Effector CD8-positive, alpha-beta T cell (primary cell): Measurements from ENCODE around the gene ASAH2.
"Not testable (repeated sequence)": the region's sequence is repeated elsewhere in the genome, so short reads cannot be mapped to it uniquely, and the experiment has no call there.

Source experiments
- DNase-seq: peaks from one replicate; lab custom pipeline; 2025; lab: John Stamatoyannopoulos, UW

The ASAH2 gene

DNA sequence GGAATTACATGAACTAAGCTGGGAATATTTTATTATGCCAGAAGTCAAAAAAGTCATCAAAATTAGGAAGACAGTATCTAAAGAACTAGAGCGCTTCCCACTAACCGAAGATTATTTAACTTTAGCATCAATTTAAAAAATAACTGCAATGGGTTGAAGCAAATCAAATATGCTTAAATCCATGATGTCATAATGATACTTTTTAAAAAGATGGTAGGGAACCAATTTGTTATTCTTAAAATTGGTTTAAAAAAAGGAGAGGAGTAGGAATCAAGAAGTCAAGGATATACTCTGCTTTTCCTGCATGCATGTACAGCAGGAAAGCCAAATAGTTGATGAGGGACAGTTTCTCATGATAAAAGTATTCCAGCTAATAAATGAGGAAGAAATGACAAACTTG lies 3.2 kb upstream of the ASAH2 start:
- DNase-seq: no peak

DNA sequence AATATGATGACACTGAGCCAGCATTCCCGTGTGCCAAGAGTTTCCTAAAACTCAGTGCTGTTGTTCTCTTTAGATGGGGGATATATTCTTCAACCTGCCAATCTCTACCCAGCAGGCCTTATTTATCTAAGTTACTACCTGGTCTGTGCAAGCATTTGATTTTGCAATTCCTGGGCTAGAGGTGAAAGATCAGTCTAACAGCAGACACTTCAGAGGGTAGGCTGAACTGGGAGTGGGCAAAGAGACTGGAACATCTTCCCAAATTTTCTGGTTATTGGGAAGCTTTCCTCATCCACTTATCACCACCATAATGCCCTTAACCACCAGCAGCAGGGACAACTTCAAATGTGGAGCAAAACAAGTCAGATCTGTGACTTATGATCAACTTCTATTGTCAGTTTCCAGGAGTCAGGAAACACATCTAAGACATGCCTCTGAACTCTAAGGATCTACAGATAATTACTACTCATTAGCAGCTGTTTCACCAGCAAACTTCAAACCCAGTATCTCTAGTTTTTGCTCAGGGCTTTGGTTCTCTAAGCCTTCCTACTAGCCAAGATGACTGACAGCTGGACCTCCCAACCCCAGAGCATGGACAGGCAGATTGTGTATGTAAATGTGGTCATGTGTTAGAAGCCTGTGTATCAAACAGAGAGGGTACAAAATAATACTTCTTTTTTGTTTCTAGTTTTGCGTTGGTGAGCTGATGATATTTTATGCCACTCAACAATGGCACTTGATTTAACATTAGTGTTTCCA lies 1.0 kb downstream of the ASAH2 start:
- no peak for DNase-seq

DNA sequence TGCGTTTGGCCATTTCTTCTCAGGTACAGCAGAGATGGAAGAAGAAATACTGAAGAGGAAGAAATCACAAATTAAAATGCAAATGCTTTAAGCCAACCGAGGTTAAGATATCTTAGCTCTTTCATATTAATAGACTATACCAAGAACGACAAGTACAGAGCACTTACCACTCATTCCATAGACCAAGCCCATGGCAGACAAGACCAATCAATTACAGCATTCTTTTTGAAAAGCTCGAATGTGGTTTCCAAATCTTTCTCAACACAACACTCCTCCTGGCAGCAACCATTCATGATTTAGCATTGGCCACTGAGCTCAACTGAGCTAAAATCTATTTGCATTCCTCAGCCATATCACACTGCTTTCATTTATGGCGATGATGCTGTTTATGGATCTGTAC lies 2.7 kb downstream of the ASAH2 start:
- DNase-seq: no peak

DNA sequence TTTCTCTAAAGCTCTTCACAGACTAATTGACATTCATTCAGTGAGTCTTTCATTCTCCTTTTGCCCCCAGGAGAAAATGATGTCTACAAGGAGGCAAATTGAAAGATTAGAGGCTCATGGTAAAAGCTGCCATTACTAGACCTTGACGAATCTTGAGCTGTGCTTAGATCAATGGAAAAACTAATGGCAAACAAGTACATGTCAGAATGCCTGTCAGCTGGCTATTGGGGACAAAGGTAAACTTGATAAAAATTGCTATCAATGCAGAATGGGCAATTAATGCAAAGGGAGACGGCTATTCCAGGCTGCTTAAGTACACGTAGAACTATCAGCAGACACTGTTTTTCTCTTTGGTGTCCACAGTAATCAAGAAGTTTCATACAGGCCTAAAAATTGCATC lies 3.3 kb downstream of the ASAH2 start:
- no peak for DNase-seq

DNA sequence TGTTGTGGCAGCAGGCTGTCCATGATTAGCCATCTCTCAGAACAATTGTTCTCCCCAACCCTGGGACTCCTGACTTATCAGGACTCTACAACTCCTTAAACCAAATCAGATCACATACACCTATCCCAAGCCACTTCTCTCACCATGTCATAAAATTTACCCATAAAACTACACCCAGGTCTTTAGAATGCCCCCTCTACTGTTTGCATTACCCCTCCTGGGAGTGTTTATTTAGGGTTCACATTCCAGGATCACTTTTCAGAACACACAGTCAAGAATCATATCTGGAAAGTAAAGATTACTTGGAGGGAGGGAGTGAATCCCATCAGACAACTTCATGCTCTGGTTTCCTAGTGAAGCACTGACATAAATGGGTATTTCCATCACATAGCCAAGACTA lies 7.1 kb downstream of the ASAH2 start:
- no peak for DNase-seq

DNA sequence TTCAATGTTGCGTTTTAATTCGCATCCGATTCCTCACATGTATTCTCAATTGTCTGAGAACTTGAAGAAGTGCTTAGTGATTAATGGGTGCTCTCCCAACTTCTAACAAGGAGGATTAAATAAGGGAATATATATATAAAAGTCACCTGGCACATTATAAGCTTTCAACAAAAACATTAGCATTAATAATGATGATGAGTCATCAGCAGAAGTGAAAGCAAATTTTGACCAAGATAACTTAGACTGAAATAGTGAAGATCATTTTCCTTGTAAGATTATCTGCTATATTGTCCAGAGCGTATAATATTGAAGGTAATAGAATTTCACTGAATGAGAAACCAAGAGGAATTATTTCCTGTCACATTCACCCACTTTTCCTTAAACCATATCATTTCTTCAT lies 8.5 kb downstream of the ASAH2 start:
- DNase-seq: no peak

DNA sequence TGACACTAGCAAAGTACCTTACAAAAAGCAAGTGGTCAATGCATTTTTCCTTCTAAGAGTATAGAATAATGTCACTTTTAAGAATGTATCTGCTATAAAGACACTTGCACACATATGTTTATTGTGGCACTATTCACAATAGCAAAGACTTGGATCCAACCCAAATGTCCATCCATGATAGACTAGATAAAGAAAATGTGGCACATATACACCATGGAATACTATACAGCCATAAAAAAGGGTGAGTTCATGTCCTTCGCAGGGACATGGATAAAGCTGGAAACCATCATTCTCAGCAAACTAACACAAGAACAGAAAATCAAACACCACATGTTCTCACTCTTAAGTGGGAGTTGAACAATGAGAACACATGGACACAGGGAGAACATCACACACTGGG lies 9.8 kb downstream of the ASAH2 start:
- not testable (repeated sequence) for DNase-seq

DNA sequence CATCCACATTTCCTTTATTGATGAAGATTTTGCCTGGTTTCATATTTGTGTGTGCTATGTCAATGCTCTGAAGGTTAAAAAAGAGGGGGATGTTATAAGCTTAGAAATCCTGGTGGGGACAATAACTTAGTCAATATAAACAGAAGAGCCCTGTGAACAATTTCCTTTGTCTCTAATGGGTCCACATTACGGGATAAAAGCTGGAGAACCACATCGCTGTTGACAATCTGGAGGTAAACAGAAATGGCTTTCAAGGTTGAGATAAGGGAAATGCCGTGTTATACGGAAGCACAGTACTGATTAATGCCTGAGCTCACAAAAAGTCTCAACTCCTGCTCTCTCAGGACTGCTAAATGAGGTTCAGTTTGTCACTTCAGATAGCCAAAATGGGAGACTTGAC lies 16.8 kb downstream of the ASAH2 start:
- no peak for DNase-seq

DNA sequence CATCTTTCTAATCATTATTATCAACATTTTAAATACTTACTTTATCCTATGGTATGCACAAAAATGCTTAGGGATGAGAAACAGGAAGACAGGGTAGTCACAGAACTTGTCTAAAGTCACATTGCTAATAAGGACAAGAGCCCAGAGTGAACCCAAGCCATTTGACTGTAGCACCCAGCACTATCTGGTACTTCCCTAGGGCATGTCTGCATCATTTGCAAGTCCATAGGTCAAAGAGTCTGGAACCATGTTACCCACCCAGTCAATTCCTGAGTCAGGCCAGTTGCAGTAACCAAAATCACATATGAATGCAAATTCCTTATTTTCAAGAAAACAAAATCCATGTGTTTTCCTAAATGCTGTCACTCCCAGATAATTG lies 19.1 kb downstream of the ASAH2 start:
- DNase-seq: no peak

DNA sequence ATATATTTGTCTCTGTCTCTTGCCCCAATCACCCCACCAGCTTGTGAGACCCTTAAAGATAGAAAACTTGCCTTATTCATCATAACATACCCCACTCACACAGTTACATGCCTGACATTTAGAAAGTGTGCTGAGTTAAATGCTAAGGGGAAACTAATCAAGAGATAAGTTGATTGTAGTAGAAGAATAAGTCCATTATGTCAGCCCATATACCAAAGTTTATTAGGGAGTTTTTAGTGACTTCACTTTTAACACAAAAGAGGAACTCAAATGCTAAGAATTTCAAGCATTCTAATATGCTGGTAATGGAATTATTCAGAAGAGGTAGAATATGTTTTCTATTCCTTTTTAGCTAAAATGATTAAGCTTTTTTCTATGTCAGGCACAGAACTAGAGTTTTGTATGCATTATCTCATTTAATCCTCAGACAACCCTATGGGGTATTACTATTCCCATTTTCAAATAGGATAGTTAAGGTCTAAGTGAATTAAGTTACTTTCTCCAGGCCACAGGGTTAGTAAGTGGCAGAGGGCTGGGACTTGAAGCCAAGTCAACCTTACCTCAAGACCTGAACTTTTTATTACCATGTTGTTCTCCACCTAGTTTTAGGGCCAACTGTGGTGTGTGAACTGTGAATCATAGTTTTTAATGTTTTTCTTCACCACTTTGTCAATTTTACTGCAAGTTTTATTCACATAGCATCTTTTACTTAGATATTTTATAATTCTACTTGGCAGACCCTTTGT lies 19.6 kb downstream of the ASAH2 start:
- DNase-seq: no peak

DNA sequence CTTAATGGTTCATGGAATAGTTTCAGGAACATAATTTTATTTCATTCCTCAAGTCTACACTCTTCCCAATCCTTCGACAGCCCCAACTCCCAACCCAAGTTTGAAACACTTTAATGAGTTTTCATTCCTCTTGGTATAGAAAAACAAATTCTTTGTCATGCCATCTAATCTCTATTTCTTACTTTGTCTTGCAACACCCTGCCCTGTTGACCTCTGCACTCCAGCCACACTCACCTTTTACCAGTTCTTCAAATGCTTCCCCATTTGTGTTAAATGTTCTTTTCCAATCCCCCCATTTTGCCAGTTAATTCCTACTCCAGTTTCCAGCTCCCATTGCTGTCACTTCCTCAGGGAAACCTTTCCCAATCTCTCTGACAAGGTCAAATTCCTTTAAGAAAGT lies 21.9 kb downstream of the ASAH2 start:
- no peak for DNase-seq

DNA sequence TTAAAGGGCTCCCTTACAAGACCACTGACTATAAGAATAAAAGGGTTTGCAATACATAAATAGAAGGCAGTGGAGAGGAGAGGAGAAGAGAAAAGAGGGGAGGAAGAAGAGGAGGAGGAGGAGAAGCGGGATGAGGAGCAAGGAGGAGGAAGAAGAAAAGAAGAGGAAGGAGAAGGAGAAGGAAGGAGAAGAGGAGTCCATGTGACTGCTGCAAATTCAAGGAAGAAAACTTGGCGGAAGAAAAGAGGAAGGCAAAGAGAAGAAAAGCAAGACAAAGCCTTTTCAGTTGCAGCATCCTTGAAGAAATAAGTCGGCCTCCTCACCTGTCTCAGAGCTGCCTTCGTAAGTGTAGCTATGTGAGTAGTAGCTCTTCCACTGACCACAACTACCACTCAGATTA lies 22.6 kb downstream of the ASAH2 start:
- DNase-seq: no peak

DNA sequence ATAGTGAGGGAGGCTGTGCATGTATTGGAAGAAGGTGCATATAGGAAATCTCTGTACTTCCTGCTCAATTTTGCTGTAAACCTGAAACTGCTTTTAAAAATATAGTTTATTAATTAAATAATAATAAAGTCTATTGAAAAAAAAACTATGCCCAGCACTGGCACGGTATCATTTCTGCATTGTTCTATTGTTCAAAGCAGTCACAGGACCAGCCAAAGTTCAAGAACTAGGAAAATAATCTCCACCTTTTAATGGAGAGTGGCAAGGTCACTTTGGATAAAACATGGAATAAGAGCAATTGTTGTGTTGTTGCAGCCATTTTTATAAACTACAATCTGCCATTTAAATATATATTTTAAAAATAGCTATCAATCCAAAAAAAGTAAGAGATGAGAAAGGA lies 24.7 kb downstream of the ASAH2 start:
- no peak for DNase-seq

DNA sequence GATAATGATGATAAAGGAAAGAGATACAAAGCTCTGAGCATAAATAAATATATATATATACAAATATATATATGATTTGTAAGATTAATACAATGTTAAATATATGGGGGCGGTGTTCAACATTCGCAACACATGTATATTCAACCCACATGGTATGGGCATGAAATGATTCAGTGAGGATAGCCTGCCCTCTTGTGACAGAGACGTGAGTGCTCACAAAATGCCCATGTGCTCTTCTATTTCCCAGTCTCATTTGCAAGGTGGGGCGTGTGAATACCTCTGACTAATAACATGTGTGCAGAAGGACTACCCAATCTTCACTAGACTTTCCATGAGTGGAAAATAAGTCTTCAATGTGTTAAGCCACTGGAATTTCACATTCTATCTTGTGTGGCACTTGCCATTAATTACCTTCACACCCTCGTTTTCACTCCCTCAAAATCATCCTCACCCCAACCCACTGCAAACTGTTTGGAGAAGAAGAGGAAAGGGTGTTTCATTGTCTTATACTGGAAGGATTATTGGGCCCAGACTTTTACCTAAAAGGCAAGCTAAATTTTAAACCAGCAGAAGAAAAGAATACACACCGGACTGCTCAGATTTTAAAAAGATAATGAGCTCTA lies 26.9 kb downstream of the ASAH2 start:
- DNase-seq: no peak

DNA sequence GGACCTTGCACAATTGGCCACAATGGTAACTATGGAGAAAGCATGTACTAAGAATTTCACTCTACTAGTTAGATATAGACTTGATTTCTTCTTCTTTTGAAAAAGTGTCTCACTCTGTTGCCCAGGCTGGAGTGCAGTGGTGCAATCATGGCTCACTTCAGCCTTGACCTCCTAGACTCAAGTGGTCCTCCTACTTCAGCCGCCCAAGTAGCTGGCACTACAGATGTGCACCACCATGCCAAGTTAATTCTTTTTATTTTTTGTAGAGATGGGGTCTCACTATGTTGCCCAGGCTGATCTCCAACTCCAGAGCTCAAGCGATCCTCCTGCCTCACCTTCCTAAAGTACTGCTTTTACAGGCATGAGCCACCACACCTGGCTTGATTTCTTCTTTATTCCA lies 29.1 kb downstream of the ASAH2 start:
- DNase-seq: no peak

DNA sequence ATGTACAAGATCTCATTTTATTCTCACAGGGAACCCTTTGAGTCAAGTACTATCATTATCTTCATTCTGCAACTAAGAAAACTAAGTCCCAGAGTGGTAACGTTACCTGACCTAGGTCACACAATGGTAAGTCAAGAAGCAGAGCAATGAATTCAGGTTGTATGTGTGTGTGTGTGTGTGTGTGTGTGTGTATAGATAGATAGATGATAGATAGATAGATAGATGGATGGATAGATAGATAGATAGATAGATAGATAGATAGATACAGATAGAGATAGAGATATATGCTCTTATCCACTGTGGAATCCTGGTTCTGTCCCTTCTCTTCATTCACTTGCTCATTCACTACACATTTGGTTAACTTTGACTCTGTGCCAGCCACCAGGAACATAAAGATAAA lies 29.8 kb downstream of the ASAH2 start:
- DNase-seq: no peak

DNA sequence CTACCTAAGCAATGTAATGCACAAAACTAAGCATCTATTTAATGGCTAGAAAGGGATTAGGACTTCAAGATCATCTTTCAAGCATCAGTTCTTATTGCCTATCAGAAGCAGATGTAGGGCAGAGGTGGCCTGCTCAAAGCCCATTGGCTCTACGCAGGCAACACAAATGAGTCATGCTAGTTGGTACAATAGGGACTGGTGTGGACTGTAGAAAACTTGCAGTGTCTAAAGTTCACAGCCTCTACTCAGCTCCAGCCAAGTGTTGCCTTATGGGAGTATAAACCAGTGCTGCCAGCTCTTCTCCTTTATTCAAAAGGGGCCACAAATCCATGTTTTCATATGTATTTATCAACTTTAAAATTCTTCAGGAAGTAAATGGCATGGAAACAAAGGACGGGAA lies 31.7 kb downstream of the ASAH2 start:
- no peak for DNase-seq

DNA sequence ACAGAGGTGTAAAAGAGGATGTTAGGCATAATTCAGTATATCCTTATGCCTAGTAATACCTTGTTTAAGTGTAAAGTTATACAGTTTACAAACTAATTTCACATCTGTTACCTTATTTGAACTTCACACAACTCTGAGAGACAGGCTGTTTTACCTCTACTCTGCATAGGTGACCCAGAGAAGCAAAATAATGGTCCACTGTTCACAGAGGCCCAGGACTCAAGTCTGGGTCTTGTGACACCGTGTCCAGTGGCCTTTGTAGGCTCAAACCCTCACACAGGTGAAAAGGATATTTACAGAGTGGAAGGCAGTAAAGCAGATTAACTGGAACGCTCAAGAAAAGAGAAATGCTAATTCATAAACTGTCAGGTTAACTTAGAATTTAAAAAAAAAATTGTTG lies 32.1 kb downstream of the ASAH2 start:
- no peak for DNase-seq

DNA sequence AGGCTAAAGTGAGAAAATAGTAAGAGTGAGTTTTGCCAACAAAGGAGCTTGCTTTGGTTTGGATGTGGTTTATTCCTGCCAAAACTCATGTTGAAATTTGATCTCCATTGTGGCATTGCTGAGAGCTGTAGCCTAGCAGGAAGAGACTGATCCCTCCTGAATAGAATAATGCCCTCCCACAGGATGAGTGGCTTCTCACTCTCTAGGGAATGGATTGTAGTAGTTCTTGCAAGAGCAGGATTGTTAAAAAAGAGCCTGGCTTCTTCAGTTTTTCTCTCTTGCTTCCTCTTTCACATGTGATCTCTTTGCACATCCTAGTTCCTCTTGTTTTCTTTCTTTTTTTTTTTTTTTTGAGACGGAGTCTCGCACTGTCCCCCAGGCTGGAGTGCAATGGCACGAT lies 34.4 kb downstream of the ASAH2 start:
- no peak for DNase-seq

DNA sequence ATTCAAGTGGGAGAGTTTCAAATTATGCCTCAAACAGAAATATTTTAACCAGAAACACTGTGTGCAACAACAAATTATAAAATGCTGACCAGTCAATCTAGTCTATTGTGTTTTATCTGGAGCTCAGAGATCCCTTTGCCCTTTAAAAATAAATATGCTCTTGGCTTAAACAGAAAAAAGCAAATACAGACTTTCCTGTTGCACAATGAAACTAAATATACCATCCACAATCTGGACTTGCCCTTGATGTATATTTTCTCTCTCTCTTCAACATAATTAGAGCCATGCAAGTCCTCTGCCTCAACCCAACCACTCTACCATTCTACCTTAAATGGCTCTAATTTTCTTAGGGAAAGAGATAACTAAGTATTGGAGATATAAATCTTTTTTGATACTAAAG lies 34.9 kb downstream of the ASAH2 start:
- DNase-seq: no peak

DNA sequence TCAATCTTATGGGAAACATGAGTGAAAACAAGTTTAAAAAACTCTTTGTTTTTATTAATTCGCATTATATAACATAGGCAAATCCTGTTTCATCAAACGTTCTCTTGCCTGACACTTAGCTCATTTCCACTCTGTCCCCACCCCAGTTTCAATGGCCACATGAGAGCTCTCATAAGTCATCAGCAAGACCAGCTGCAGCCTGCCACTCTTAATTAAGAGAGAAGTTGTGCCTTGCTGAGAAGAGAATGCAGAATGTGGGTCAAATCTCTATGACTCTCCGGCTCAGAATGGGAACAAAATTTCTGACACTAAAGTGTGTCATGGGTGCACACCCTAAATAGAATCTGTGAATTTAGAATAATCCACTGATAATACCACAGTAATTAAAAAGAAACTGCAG lies 39.6 kb downstream of the ASAH2 start:
- DNase-seq: no peak

DNA sequence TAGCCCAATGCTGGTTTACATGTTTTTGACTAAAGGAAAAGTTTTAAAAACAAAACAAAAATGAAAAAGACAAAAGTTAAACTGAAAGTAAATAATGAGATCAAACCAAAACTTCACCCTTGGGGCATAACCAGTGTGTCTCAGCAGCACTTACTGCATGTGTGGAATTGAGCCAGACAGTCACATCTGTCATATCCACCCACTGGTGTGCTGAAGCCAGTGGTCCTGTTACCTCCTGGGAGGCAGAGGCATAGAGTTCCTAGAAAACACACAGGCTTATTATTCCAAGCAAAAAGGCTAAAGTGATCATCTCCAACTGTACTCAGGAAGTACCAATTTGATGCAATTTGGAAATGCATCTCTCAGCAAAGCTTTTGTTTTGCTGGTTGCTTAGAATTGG lies 40.4 kb downstream of the ASAH2 start:
- no peak for DNase-seq
